HG03457 (cell line): ENCODE measurements around the gene TBX4.

Experiments used
- ATAC-seq: cut with Tn5 transposase; IDR thresholded peaks from one replicate; pipeline ENCODE4 v1.9.1; 2021; ENCODE audit warnings: moderate number of reproducible peaks; ENCODE audit not compliant: unreplicated experiment

TBX4 gene

DNA sequence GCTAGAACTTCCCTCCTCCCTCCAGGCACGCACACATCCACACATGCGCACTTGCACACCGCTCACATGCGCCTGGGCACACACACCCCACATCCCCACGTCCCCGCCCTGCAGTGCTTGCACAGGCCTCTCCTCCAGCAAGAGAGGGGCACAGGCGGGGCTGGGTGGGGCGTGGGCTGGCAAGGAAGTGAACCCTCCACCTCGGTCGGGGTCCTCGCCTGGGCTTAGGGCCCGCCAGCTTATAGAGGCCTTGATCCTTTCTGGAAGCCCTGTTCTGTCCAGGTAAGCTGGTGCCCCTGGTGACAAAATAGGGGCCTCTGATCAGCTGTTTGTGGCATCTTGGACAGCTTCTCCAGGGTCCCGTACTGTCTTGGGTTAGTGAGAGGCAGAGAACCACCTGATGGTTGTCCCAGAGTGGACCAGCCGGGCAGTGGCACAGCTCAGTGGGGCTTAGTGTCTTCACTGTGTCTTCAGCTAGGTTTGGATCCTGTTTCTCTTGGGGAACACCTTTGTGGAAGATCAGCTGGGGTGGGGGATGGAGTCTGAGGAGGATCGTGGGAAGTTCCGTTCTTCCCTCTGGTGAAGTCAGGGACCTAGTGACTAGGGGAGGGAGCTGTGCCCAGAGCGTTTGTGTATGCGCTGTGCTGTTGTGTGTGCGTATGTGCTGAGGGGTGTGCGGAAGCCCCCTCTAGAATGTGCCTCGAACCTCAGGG is 12.1 kb downstream of the TBX4 start:
- ATAC-seq: no peak

DNA sequence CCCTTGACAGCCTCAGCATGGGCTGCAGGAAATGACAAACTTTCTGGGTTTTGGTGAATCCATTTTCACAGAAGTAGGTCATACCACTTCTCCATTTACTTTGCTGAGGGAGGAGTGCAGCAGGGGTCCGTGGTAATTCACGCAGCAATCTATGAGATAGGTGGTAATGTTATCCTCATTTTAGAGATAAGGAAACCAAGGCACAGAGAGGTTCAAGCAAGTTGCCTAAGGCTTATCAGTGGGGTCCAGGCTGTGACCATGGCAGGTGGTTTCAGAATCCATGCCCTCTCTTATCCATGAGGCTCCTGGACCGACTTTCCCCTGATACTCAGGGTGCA is 12.6 kb downstream of the TBX4 start:
- no peak for ATAC-seq

DNA sequence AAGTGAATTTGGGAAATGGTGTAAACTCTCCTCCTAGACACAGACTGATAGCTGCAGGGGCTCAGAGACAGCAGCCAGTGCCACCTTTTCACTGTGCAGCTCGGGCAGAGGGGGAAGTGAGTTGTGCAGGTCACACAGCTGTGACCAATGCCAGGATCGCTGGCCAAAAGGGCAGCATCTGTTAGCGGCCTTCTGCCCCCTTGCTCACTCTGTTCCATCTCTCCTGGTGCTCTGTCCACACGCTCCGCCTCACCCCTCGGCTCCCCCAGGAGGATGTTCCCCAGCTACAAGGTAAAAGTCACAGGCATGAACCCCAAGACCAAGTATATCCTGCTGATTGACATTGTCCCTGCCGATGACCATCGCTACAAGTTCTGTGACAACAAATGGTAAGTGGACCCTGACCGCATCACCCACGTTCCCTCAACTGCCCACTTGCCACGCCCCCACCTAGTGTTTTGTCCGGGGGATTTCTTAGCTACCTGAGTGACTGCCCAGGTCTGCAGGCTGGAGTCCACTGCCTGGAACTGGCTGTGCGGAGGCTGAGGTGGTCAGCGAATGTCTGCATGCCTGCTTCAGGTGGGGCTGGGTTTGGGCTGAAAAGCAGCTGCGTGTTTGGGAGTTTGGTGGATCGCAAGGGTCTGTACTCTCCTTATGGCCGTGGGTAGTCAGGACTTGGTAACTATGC is 13.5 kb downstream of the TBX4 start:
- no peak for ATAC-seq

DNA sequence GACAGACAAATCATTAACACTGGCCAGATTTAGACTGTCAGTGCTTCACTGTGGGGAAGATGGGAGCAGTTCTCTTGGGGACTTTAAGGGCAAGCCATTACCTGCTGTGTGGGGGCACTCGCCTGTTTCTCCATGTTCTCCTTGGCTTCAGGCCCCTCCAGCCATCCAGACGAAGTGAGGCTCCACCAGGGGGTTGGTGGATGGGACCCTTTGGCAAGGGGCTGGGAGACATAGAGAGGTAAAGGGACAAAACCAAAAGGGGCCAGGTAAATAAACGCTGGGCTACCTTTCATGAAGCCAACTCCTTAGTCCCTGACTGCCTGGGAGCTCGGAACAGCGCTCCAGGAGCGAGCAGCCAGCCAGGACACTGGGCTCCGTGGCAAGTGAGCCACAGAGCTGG is 14.0 kb downstream of the TBX4 start:
- ATAC-seq: no peak

DNA sequence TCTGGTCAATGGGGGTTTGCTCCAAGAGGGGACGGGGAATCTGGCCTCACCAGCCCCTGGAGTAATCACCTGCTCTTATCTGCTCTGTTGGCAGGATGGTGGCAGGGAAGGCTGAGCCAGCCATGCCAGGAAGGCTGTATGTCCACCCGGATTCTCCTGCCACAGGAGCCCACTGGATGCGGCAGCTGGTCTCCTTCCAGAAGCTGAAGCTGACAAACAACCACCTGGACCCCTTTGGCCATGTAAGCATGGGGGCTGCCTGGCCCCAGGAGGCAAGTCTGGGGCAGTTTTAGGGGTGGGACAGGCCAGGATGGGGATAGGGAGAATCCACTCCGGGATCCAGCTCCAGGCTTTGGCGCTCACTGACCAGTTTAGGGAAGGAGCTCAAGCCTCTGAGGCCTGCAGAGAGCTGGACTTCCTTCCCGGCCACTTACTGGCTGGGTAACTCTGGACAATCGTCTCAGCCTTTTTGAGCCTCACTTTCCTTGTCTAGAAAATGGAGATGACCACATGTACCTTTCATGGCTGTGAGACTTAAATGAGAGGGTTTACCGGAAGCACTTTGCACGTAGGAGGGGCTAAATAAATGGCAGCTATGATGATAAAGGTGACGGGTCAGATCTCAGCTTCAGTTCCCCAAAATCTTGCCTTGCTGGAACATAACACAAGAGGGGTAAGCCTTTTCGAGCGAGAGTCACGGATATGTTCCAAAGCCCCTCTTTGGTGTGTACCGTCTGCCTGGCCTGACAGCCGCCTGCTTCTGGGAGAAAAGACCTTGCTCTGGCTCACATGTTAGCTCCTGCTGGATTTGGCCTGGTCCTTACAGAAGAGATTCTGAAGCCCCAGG is 15.4 kb downstream of the TBX4 start:
- ATAC-seq: no peak

DNA sequence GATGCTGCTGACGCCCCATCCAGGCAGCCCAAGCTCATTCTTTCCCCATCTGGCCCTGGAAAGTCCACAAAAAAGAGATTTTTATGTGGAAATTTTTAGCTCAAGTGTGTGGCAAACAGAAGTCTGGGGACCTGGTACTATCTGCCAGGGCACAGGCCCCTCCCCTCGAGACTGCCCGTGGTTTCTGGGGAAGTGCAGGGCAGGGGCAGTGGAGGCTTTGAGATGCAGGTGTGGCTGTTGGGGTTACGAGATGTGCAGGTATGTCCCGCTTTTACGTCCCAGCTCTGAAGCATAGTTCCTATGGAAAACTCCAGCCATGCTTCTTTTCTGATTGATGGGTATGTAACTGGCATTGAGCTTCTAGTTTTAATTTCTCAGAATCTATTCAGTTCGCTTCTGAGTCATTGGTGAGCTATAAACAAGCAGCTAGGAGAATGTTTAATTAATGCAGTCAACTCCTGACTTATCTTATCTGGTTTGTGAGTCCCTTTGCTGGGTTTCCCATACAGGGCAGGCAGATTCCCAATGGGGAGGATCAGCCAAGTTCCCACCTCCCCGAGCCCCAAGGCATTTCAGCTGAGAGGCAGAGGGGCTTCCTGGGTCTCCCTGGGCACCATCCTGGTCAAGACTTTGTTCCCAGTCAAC is 16.2 kb downstream of the TBX4 start:
- no peak for ATAC-seq

DNA sequence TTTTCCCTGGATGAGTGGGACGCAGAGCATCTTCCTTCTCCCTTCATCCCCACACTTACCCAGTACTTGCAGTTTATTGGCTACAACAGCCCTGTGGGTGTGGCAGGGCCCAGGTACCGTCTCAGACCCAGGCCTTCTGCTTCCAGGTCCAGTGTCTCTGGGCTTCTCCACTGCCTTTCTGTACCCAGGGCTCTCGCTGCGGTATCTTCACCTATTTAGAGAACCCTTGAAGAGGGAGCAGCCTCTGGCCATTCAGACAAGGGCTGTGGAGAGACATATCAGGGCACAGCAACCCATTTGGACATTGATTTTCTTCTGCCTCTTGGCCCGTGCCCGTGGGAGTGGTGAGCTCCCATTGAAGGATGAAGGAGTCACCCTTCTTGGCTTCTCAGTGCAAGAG is 17.3 kb downstream of the TBX4 start:
- ATAC-seq: no peak

DNA sequence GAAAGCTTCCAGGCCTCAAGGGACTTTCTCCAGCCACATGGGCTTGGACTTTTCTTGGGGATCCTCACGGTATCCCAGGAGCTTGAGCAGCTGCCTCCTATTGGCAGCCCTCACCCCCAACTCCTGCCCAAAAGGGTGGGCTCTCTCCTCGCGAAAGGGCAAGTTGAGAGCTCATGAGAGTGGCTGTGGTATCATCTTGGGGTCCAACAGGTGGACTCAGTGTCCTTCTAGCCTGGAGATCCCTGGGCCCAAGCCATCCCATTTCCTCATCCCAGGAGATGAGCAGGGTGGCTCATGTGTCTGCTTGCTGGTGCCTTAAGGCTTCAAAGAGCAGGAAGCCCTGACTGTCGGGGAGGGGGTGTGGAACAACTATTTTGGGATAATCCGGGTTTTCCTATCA is 17.7 kb downstream of the TBX4 start:
- no peak for ATAC-seq

DNA sequence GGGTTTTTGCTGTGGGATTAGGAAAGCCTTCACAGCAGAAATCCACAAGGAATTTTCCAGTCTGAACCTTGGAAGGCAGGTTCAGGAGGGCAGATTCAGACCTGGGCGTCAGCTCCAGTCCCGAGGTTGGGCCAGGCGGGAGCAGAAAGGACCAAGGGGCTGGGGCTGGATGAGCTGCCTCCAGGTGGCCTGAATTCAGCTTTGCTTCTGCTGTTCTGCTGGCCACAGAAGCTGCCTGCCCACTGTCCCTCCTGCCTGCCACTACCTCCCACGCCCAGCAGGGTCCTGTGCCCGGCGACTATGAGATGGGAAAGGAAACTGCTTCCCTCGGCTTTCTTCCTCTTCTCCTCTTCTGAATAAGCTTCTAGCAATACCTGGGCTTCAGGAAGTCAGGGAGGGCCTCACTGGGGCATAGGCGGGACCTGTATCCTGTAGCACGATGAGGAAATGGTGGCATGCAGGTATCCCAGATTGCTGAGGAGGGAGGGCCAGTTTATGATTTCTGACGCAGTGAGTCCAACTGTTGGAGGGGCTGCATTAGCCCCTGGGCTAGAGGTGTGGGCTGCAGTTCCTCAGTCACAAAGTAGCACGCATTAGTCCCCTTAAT is 18.4 kb downstream of the TBX4 start:
- no peak for ATAC-seq

DNA sequence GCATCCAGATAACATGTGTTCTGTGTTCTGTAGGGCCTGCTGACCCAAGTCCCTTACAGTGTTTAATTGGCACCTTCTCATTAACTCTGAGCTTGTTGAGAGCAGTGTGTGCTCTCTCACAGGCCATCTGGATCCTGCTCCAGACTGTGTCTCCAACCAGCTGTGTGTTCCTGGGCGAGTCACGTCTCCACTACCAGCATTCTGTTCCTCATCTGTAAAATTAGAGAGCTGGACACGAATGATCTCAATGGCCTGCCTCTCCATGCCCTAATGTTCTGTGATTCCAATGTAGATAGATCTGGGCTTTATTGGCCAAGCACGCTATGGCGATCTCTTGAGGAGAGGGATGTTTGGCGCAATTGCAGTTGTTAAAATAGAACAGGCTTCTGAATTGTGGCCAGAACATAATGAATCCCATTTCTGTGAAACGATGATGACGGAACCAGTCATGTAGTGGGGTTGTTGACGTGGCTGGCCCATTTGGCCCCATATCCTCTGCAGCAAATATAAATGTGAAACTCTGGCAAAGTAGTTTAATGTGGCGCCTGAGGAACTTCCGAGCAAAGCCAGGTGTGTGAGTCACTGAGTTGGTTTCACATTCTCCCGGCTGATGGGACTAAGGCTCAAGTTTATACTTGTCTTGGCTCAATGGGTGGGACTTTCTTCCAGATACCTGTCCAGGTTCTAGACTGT is 22.2 kb downstream of the TBX4 start:
- ATAC-seq: no peak

DNA sequence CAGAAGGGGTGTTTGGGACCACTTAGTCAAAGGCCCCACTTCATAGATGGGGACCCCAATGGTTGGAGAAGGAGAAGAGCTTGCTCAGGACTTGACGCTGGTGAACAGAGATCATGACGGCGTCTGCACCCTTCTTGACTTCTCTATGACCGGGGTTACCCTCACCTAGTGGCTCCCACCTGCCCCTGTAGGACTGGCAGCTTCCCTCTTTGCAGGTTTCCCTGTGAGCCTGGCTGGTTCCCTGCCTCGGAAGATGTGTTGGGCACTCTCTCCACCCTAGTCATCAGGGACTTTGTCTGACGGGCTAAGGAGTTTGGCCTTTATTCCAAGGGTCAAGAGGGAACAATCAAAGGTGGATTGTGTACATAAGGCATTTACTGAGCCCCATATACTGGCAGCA is 22.7 kb downstream of the TBX4 start:
- ATAC-seq: no peak

DNA sequence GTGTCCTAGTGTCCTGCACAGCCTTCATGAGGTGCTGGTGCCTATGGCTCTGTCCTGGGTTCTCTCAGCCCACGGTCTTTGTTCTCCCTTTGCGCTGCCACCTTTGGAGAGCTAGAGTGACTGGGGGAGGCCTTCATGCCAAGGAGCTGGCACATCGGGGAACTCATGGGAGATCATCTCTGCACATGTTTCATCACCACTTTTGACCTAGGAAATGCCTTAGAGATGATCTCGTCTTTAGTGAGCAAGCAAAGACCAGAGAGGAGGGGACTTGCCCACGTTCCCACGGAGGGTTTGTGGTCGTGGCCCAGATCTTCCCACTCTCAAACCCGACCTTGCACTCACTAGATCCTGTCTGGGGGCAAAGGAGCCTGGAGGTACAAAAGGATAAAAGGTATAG is 23.5 kb downstream of the TBX4 start:
- no peak for ATAC-seq

DNA sequence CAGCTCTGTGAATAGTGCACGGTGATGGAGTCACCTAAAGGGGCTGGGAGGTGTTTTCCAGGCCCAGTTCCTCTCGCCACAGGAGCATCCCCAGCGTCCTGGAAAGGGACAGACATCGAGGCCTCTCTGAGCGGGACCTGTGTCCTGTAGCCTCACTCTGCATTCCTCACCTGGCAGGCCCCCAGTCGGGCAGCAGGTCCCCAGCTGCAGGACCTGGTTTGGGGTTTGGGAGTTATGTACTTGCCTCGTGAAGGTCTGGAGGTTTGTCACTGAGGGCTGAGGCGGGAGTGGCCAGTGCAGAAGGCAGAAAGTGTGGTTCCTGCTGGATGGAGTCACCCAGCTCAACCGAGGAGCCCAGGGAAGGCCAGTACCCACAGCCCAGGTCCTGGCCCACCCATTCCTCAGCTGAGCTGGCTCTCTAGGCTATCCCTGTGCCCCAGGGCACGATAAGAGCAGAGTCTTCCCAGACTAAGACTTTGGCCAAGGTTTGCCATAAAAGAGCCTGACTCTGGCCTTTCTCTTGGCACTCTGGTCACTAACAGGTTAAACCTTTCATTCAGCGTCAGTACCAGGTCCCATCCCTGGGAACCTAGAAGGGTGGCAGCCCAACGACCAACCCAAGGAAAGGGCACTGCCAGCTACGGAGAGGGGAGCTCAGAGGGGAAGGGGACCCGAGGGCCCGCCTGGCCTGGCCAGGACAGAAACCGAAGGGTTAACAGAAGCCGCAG is 24.4 kb downstream of the TBX4 start:
- ATAC-seq: no peak

DNA sequence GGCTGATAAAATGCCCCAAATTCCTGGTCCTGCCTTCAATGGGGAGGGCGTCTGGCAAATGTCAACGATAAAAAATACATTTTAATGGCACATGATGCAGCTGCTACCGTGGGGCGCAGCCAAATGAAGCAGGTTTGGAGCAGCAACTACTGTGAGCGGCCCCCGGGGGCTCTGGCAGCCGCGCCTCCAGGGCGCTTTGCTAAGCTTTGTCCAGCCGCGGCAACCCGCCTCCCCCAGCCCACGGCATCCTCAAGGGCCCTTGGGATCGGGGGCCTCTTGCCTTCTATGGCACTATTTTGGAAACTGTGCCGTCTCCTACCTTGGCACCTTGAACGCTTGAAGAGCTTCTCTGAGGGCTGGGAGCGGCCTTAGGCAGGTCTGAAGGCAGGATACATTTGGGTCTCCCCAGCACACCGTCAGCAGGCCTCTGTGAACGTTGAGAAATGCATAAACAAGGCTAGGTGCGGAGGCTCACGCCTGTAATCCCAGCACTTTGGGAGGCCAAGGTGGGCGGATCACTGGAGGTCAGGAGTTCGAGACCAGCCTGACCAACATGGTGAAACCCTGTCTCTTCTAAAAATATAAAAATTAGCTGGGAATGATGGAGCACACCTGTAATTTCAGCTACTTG is 25.1 kb downstream of the TBX4 start:
- no peak for ATAC-seq

DNA sequence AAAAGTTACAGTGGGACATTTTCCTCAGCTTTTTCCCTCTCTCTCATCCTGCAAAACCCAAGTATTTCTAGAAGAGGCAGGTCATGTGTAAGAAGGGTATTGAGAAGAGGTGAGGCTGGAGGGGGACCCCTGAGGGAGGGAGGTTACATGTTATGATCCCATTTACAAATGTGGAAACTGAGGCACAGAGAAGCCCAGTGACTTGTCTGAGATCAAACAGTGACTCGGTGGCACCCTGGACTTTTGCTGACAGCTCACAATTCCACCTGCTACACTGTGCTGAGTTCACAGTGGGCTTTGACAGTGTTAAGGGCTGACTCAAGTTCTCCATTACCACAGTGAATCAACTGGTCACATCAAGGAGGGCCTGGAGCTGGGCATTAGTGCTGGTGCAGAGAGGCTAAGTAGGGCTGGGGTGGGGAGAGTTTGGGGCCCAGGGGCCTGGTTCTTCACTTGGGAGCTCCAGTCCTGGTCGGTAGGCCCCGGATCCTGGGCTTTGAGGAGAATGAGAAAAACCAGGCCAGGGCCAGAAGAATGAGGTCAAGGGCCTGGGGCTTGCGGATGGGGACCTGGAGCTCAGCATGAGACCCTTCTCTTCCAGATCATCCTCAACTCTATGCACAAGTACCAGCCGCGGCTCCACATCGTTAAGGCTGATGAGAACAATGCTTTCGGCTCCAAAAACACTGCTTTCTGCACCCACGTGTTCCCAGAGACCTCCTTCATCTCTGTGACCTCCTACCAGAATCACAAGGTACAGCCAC is 26.0 kb downstream of the TBX4 start:
- no peak for ATAC-seq

DNA sequence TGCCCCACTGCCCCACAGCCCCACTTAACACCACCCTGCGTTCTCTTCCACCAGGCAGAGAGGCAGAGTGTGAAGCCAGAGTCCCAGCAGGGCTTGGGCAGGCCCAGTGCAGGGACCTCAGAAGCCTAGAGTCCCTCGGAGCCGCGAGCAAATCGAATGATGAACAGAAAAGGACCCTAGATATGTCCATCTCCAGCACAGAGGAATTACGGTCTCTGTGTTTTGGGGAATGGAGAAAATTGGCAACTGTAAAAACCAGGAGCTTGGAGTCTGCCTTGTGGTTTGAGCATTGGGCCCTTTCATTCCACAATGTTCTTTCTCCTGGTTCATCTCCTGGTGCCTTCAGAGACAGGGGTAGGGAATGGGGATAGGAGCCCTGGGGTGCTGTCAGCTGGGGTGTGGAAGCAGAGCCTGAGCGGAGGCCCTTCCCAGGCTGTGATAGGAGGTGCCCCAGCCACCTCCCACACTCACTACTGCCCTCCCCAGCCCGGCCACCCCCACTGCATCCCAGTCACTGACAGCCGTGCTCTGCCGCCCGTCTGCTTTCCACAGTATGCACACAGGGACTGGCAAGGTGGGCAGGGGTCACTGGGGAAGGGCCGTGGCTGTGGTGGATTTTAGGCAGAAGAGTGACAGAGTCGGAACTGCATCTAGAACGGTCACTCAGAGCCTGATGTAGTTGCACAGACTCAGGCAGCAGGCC is 26.7 kb downstream of the TBX4 start:
- ATAC-seq: no peak

DNA sequence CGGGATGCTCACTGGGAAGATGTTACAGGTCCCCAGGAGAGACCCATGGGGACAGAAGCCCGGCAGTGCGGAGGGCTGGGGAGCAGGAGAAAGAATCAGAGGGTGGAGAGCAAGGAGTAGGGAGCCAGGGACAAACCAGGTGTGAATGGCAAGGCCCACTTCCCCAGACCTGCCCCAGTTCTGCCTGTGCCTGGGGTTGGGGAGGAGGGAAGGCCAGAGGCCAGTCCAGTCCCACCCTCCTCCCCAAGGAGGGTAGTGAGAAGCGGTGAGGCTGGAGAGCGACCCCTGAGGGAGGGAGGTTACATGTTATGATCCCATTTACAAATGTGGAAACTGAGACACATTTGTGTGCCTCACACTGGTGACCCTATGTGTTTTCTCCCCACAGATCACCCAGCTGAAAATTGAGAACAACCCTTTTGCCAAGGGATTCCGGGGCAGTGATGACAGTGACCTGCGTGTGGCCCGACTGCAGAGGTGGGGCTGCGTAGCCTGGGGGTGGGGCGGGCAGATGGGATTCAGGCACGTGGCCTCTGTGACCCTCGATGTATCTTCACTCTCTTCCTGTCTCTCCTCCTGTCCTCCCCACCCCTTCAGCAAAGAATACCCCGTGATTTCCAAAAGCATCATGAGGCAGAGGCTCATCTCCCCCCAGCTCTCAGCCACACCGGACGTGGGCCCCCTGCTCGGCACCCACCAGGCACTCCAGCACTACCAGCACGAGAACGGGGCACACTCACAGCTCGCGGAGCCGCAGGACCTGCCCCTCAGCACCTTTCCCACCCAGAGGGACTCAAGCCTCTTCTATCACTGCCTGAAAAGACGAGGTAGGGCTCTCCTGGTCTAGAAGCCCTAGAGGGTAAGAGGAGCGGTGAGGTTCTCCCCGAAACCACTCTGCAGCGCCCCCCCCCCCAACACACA is 27.5 kb downstream of the TBX4 start:
- no peak for ATAC-seq
